Activated naive CD8-positive, alpha-beta T cell treated with anti-CD3 and anti-CD28 coated beads, Interleukin-2, amount 10 ng/mL, durations not matched to agents 7 days and 5 days (primary cell): ENCODE measurements around the gene CRYM. TPM values are rescaled to one million over a fixed set of nuclear protein-coding genes. Genes with fewer than 3 reads are reported as not detected.
A peak's percentile ranks its signal among the peaks of the same experiment; 100 is the strongest.
"Not testable (repeated sequence)": the region's sequence is repeated elsewhere in the genome, so short reads cannot be mapped to it uniquely, and the experiment has no call there.

Source experiments
- ATAC-seq: fragments of 150-1000 bp; cut with Tn5 transposase; one replicate; pipeline ENCODE4 v1.10.0; 2021; ENCODE audit warnings: low read depth, moderate library complexity
- POLR2A ChIA-PET: fragments of 350-600 bp; sonication (Branson Sonifier 250); formaldehyde crosslinking; loops from one replicate; lab custom pipeline; 2021; ENCODE audit warnings: antibody characterized with exemption; lab: Charles Lee
- DNase-seq: peaks from one replicate; pipeline ENCODE4 v3.0.0; 2021
- H3K27ac Mint-ChIP-seq: one replicate; pipeline ENCODE4 v1.8.0; 2022; ENCODE audit warnings: mild to moderate bottlenecking, mixed read lengths
- H3K27me3 Mint-ChIP-seq: one replicate; pipeline ENCODE4 v1.8.0; 2022; ENCODE audit warnings: mild to moderate bottlenecking, moderate library complexity, mixed read lengths
- H3K36me3 Mint-ChIP-seq: one replicate; pipeline ENCODE4 v1.8.0; 2021; ENCODE audit warnings: mild to moderate bottlenecking, mixed read lengths
- H3K4me1 Mint-ChIP-seq: one replicate; pipeline ENCODE4 v1.8.0; 2021; ENCODE audit warnings: mixed read lengths
- H3K4me3 Mint-ChIP-seq: one replicate; pipeline ENCODE4 v1.8.0; 2022; ENCODE audit warnings: mild to moderate bottlenecking, moderate library complexity, mixed read lengths
- H3K9me3 Mint-ChIP-seq: one replicate; pipeline ENCODE4 v1.8.0; 2021; ENCODE audit warnings: mixed read lengths
- total RNA-seq, 2 experiments: library from RNA; stranded (reverse); gene quantifications; one replicate each; pipeline ENCODE4 v1.2.3, GENCODE V29; 2021

The CRYM gene
- total RNA-seq, 2 experiments from 2014 or later: not detected

GRCh38 chr16:21301168-21301894, 23.2 kb upstream of the CRYM start:
- ATAC-seq: peak; percentile 68
- POLR2A ChIA-PET: interaction anchor here (1.4 to 1.5 kb wide), 2 partner anchors 113 to 143 kb away, joined by 3 to 13 read pairs; partner anchors contain the start of gene LDAF1
- Mint-ChIP-seq H3K27me3 (peaks cover 48% of the 10 kb centered on the region), H3K4me1 (peaks cover 14% of the 10 kb centered on the region), H3K9me3 (no peaks in the 10 kb centered on the region), H3K27ac (peak overlapping the region; percentile 25), H3K36me3 (no peaks in the 10 kb centered on the region), H3K4me3 (peak overlapping the region; percentile 90)
- peak; percentile 68 for DNase-seq

GRCh38 chr16:21300309-21301167, 22.4 kb upstream of the CRYM start:
- peaks cover 14% of the 10 kb centered on the region for H3K4me1 Mint-ChIP-seq
- ATAC-seq (peak; percentile 66), DNase-seq (peak; percentile 45)
- H3K27ac Mint-ChIP-seq: peak overlapping the region; percentile 25
- H3K9me3 Mint-ChIP-seq: no peaks in the 10 kb centered on the region
- H3K36me3 Mint-ChIP-seq: no peaks in the 10 kb centered on the region
- peak overlapping the region; percentile 90 for H3K4me3 Mint-ChIP-seq
- POLR2A ChIA-PET: interaction anchor here (0.6 to 1.5 kb wide), 3 partner anchors 112 to 559 kb away, joined by 3 to 13 read pairs (median 3); partner anchors contain the start of gene LDAF1
- H3K27me3 Mint-ChIP-seq: peaks cover 48% of the 10 kb centered on the region

GRCh38 chr16:21289789-21290188, 11.7 kb upstream of the CRYM start:
- H3K4me3 Mint-ChIP-seq, POLR2A ChIA-PET, H3K36me3 Mint-ChIP-seq, DNase-seq, H3K9me3 Mint-ChIP-seq, H3K27ac Mint-ChIP-seq, ATAC-seq, H3K4me1 Mint-ChIP-seq: not testable (repeated sequence)
- H3K27me3 Mint-ChIP-seq: peaks cover 73% of the 10 kb centered on the region

GRCh38 chr16:21285314-21285713, 7.2 kb upstream of the CRYM start:
- POLR2A ChIA-PET: no interaction called here
- Mint-ChIP-seq H3K36me3 (no peaks in the 10 kb centered on the region), H3K4me3 (no peak overlapping the region), H3K27ac (no peak overlapping the region), H3K9me3 (peaks cover 2% of the 10 kb centered on the region), H3K27me3 (peaks cover 71% of the 10 kb centered on the region), H3K4me1 (peaks cover 3% of the 10 kb centered on the region)
- DNase-seq (no peak), ATAC-seq (no peak)

GRCh38 chr16:21284414-21284813, 6.3 kb upstream of the CRYM start:
- H3K27me3 Mint-ChIP-seq: peaks cover 78% of the 10 kb centered on the region
- ATAC-seq: no peak

GRCh38 chr16:21283521-21284289, 5.6 kb upstream of the CRYM start:
- Mint-ChIP-seq H3K4me3 (peak overlapping the region; percentile 57), H3K36me3 (no peaks in the 10 kb centered on the region), H3K4me1 (peaks cover 3% of the 10 kb centered on the region), H3K9me3 (no peaks in the 10 kb centered on the region), H3K27ac (no peak overlapping the region), H3K27me3 (peaks cover 78% of the 10 kb centered on the region)
- DNase-seq (peak; percentile 34), ATAC-seq (no peak)
- POLR2A ChIA-PET: no interaction called here

More at GRCh38 chr16:21284414-21284813, 6.3 kb upstream of the CRYM start:
- H3K36me3 Mint-ChIP-seq: no peaks in the 10 kb centered on the region
- H3K4me3 Mint-ChIP-seq: no peak overlapping the region
- H3K27ac Mint-ChIP-seq: no peak overlapping the region
- H3K4me1 Mint-ChIP-seq: peaks cover 3% of the 10 kb centered on the region
- POLR2A ChIA-PET: no interaction called here
- DNase-seq: no peak
- H3K9me3 Mint-ChIP-seq: peaks cover 2% of the 10 kb centered on the region

- Mint-ChIP-seq H3K27me3 (peaks cover 79% of the 10 kb centered on the region), H3K36me3 (no peaks in the 10 kb centered on the region), H3K4me3 (no peak overlapping the region), H3K9me3 (no peaks in the 10 kb centered on the region), H3K4me1 (peaks cover 7% of the 10 kb centered on the region), H3K27ac (no peak overlapping the region)
- no peak for DNase-seq
- POLR2A ChIA-PET: no interaction called here
- no peak for ATAC-seq
Observed at GRCh38 chr16:21281698-21282389, 3.8 kb upstream of the CRYM start.

- Mint-ChIP-seq H3K4me3 (no peak overlapping the region), H3K27me3 (peaks cover 79% of the 10 kb centered on the region), H3K4me1 (peaks cover 7% of the 10 kb centered on the region), H3K27ac (no peak overlapping the region), H3K36me3 (no peaks in the 10 kb centered on the region), H3K9me3 (no peaks in the 10 kb centered on the region)
- ATAC-seq (no peak), DNase-seq (no peak)
- POLR2A ChIA-PET: no interaction called here
Observed at GRCh38 chr16:21279501-21279900, 1.4 kb upstream of the CRYM start.

GRCh38 chr16:21277045-21277926, 804 bp downstream of the CRYM start:
- Mint-ChIP-seq H3K27ac (no peak overlapping the region), H3K4me1 (peaks cover 4% of the 10 kb centered on the region), H3K4me3 (no peak overlapping the region), H3K36me3 (no peaks in the 10 kb centered on the region), H3K27me3 (peaks cover 72% of the 10 kb centered on the region), H3K9me3 (no peaks in the 10 kb centered on the region)
- POLR2A ChIA-PET: no interaction called here
- DNase-seq: no peak
- ATAC-seq: no peak

- DNase-seq: no peak
- H3K4me1 Mint-ChIP-seq: peaks cover 4% of the 10 kb centered on the region
- no peak overlapping the region for H3K27ac Mint-ChIP-seq
- H3K27me3 Mint-ChIP-seq: peaks cover 60% of the 10 kb centered on the region
- POLR2A ChIA-PET: no interaction called here
- H3K36me3 Mint-ChIP-seq: no peaks in the 10 kb centered on the region
- no peak overlapping the region for H3K4me3 Mint-ChIP-seq
- ATAC-seq: no peak
- no peaks in the 10 kb centered on the region for H3K9me3 Mint-ChIP-seq
Observed at GRCh38 chr16:21276090-21276489, 2.0 kb downstream of the CRYM start.

- H3K4me3 Mint-ChIP-seq: no peak overlapping the region
- H3K9me3 Mint-ChIP-seq: no peaks in the 10 kb centered on the region
- POLR2A ChIA-PET: interaction anchor here (0.6 to 0.7 kb wide), 2 partner anchors 22 to 270 kb away, joined by 3 to 4 read pairs; no protein-coding TSS in a partner anchor
- H3K36me3 Mint-ChIP-seq: no peaks in the 10 kb centered on the region
- no peak for ATAC-seq
- peaks cover 57% of the 10 kb centered on the region for H3K27me3 Mint-ChIP-seq
- no peak overlapping the region for H3K27ac Mint-ChIP-seq
- no peak for DNase-seq
- peaks cover 4% of the 10 kb centered on the region for H3K4me1 Mint-ChIP-seq
Observed at GRCh38 chr16:21275529-21275928, 2.6 kb downstream of the CRYM start.

- POLR2A ChIA-PET: no interaction called here
- no peaks in the 10 kb centered on the region for H3K36me3 Mint-ChIP-seq
- H3K27ac Mint-ChIP-seq: no peak overlapping the region
Observed at GRCh38 chr16:21274172-21274726, 3.8 kb downstream of the CRYM start.

More at GRCh38 chr16:21274172-21274726, 3.8 kb downstream of the CRYM start:
- ATAC-seq: no peak
- no peak overlapping the region for H3K4me3 Mint-ChIP-seq
- H3K27me3 Mint-ChIP-seq: peaks cover 46% of the 10 kb centered on the region
- no peaks in the 10 kb centered on the region for H3K9me3 Mint-ChIP-seq
- DNase-seq: no peak
- H3K4me1 Mint-ChIP-seq: peaks cover 4% of the 10 kb centered on the region
